Hepatic stellate cell (primary cell): Measurements from ENCODE around the gene KDM8.

ENCODE experiments used
- DNase-seq: peaks from one replicate; pipeline ENCODE4 v3.0.0; 2011; ENCODE audit warnings: low spot score

Gene KDM8

GRCh38 chr16:27269300-27270150, 66.2 kb downstream of the KDM8 start:
- no peak for DNase-seq

GRCh38 chr16:27270349-27270748, 67.0 kb downstream of the KDM8 start:
- DNase-seq, result no peak
